Keratinocyte (primary cell): ENCODE data around the gene CRTC1.

Experiments
- CTCF ChIP-seq, 3 experiments: IDR thresholded peaks in 1 of 3; conservative IDR thresholded peaks in 1 of 3; optimal IDR thresholded peaks in 1 of 3; 2 replicates in 2 of 3; 3 replicates in 1 of 3; pipeline versions ENCODE3 to v1.5.1; 2011; ENCODE audit warnings: low read length in 3 of 3, mild to moderate bottlenecking in 3 of 3, moderate library complexity in 2 of 3, control low read depth in 1 of 3, inconsistent platforms in 1 of 3; ENCODE audit not compliant: insufficient read depth in 2 of 3; ENCODE audit errors: extremely low read depth in 1 of 3
- EZH2 ChIP-seq: IDR thresholded peaks from one replicate; pipeline ENCODE4 v1.6.1; 2012; ENCODE audit warnings: inconsistent platforms, mild to moderate bottlenecking, low read length, moderate library complexity

- TF ChIP-seq EZH2 (no peak), CTCF (optimal IDR thresholded peaks at IDR 0.05 in 1 of 3, IDR thresholded peaks at IDR 0.05 in 1 of 3, conservative IDR thresholded peaks at IDR 0.05 in 1 of 3; ENCODE audit: extremely low read depth in 1 of 3, insufficient read depth in 2 of 3, low read length in 3 of 3) (no peak)
Measured at GRCh38 chr19:18778826-18779495, 95.5 kb downstream of the CRTC1 start.
